ENCODE data around the gene PARVB.
"Not testable (repeated sequence)": the region's sequence is repeated elsewhere in the genome, so short reads cannot be mapped to it uniquely, and the experiment has no call there.

Gene PARVB

DNA sequence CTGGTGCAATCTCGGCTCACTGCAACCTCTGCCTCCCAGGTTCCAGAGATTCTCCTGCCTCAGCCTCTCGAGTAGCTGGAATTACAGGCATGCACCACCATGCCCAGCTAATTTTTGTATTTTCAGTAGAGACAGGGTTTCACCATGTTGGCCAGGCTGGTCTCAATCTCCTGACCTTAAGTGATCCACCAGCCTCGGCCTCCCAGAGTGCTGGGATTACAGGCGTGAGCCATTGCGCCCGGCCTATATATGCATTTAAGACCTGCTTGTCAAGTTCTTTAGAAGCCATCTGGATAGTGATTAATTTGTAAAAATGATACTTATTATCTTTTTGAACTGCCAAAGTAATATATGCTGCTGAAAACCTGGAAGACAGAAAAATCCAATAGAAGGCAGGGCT is 86.6 kb downstream of the PARVB start:
- not testable (repeated sequence) for DNase-seq (ENCODE audit: low spot score)

DNA sequence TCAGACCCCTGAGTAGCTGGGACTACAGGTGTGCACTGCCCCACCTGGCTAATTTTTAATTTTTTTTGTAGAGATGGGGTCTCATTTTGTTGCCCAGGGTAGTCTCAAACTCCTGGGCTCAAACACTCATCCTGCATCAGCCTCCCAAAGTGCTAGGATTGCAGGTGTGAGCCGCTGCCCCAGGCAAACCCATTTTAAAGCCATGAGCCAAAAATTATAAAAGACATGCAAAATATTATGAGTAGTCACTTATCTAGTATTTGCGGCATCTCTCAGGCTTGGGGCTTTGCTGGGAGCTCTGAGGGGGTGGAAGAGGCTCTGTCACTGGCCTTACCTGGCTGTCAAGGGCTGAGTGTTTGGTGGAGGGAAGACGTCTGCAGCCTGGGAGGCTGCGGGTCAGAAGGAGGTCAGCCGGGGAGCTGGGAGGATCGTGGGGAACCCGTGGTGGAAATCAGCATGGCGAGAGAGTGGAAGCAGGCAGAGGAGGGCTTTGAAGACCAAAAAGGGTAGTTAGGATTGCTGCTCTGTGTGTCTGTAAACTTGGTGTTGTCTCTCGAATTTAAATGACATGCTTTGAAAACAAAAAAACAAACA is 87.6 kb downstream of the PARVB start:
- no peak for DNase-seq (ENCODE audit: low spot score)

DNA sequence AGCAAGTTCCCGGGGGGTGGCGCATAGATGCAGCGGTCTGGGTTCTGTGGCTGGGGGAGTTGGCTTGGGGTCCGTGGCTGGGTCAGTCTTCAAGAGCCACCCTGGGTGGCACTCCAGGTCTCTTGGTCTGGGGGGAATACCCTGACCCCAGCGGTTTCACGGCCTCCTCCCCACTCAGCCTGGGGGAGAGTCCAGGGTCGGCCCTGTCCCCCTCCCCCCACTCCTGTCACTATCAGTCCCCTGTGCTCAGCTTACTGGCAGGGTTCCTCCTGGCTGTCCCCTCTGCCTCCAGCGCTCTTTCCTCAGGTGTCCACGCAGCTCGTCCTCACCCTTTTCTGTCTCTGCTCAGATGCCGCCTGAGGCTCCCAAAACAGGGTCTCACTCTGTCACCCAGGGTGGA is 88.1 kb downstream of the PARVB start:
- no peak for DNase-seq (ENCODE audit: low spot score)

DNA sequence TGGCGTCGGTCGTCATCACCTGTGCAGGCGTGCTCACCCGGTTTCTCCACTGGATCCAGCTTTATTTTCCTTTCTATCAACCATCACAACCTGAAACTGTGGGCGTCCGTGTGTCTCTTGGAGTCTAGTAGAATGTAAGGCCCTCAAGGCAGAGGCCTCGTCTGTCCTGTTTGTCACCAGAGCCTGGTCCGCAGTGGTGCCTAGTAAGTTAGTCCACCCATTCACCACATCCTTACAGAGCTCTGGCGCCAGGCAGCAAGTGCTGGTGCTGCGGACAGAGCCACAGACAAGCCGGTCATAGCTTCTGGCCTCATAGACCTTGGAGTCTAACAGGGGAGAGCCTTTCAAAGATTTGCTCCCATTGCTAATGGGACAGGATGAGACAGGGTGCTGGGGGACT is 92.2 kb downstream of the PARVB start:
- DNase-seq (ENCODE audit: low spot score): no peak

DNA sequence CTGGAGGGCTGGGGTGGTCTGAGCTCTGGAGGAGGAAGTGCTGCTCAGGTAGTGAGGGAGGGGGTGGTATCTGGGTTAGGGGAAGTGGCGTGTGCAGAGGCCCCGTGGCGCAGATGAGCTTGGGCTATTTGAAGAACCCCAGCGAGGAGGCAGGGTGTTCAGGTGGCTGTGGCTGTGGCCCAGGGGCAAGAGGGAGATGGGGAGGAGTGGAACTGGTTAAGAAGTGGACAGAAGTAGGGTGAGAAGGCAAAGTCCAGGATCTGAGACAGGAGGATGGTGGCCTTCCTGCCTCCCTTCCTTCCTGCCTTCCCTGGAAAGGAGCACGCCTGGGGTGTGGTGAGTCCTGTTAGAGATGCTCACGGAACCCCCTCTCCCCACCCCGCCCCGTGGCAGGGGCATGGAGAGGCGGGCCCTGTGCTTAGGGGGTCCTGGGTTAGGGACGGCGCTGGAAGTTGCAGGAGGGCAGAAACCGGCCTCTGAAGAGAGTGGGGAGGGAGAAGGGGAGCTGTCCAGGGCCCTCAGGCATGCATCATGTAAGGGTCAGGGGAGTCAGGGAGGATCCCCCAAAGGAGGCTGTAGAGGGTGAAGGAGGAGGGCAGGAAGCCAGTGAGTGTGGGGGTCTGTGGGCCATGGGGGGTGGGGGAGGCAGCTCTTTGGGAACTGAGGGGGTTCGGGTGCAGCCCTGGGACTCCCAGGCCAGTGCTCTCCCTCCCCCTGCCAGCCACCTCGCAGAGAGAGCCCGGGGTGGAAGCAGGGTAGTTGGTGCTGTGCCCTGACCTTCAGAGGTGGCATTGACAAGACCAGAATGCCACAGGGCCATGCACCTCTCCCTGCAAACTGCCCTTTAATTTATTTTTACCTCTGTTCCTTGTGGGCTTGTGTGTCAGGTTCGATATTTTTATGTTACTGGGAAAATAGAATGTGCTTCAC is 92.9 kb downstream of the PARVB start:
- no peak for DNase-seq (ENCODE audit: low spot score)

DNA sequence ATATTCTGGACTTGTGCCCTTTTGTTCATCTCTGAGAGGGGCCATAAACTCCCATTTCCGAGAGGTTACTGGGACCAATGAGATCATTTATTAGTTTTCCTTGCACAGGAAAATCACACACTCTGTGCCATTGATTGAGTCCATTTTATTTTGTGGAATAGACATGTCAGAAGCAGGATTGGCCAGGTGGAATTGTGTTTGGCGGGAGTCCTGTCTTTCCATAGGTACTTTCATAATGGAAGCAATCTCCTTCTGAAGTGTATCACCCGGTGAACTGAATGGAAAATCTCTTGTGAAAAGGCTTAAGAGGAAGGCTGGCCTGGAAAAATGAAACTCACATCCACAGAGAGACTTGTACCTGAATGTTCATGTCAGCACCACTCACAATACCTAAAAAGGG is 93.6 kb downstream of the PARVB start:
- no peak for DNase-seq (ENCODE audit: low spot score)

DNA sequence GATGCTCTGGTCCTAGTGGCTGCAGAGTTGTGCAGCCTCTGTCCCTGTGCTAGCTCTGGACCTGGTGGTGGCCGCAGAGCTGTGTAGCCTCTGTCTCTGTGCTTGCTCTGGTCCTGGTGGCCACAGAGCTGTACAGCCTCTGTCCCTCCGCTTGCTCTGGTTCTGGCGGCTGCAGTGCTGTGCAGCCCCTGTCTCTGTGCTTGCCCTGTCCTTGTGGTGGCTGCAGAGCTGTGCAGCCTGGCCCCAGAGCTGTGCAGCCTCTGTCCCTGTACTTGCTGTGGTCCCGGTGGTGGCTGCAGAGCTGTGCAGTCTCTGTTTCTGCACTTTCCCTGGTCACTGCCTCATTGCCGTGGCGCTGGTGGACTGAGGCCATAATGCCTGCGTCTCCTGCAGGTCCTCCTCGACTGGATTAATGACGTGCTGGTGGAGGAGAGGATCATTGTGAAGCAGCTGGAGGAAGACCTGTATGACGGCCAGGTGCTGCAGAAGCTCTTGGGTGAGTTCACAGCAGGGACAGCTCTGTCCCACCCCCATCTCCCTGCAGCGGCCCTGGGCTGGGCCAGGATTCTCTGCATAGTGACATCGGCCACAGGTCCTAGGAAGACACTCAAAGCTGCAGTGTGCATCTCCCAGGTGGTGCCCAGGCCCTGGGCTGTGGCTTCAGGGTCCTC is 94.7 kb downstream of the PARVB start:
- DNase-seq (ENCODE audit: low spot score): no peak

DNA sequence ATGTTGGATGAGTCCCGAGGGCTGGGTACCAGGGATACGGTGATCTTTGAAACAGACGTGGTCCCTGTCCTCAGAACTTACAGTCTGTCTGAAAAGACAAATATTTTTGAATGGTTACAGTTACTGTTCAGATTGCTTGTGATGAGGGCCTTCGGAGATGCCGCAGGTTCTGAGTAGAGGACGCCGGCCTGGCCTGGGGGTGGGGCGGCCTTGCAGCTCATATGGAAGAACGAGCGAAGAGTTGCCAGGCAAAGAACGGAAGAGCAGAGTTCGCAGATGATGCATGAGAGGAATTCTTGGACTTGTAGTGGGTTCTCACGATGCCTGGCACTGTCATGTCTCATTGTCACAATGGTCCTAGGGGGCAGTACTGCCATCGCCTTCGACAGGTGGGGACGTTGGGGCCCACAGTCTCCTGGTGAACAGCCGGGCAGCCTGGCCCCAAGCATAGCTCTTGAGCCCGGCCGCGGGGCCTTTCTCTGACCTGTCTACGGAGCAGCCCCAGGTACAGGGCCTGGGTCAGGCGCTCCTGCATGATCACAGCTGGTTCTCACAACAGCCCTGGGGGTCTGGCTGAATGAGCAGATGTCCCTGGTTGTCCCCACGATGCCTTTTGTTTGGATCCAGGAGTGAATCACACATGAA is 95.7 kb downstream of the PARVB start:
- DNase-seq (ENCODE audit: low spot score): no peak

DNA sequence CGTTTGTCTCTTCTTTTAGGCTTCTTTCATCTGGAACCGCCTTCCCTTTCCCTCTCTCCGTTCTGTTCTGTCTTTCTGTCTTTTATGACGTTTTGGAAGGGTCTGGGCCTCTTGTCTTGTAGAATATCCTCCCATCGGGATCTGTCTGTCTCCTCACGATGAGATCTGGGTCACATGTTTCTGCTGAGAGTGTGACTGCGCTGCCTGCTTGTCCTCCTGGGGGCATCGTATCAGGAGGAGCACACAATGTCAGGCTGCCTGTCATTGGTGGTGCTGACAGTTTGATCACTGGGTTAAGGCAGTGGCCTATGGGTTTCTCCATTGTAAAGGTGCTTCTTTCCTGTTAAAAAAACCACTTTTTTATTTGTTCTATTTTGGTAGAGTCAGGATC is 96.2 kb downstream of the PARVB start:
- no peak for DNase-seq (ENCODE audit: low spot score)

DNA sequence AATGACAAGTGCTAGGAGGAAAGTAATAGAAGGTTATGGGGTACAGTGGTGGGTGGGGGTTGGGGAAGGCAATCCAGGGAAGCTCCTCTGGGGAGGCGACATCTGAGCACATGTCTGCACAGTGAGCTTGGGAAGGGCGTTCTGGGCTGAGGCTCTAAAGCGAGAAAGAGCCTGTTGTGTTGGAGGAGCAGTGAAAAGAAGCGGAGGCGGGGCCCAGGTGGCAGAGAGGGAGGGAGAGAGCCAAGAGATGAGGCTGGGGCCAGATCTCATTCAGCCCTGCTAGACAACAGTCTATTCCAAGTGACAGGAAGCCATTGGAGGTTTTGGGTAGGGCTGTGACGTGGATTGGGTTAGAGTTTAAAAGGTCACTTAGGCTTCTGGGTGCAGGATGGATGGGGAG is 101.3 kb downstream of the PARVB start:
- no peak for DNase-seq (ENCODE audit: low spot score)

DNA sequence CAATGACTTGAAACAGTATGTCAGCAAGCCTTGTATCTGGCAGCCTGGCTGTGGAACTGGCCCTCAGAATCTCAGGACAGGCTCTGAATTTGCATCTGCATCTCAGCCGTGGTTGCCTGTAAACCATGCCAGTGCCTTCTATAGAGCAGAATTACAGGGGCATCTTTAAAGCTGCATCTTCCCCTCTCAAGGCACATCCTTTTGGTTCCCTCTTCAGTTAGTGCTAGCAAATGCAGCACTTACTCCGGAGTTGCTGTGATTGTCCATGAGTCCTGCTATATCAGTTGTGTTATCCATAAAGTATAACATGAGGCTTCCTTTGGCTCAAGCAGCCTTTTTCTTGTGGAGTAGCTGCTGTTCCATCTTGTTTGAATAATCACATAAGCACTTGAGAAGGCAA is 102.7 kb downstream of the PARVB start:
- no peak for DNase-seq (ENCODE audit: low spot score)

DNA sequence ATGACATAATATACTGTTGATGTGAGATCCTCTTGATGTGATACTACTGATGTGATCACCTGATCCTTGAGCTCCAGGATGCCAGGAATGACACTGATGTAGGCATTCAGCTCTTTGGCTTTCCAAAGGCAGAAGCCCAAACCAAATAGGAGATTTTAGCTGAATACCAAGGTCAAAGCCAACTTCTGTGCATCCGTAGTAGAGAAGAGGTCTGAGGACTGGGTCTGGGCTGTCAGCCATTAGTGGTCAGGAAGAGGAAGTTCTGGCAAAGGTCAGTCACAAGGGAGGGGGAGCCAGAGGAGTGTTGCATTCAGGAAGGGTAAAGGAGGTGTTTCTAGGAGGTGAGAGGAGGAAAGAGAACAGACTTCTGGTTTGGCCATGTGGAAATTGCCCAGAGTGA is 103.3 kb downstream of the PARVB start:
- DNase-seq (ENCODE audit: low spot score): no peak

DNA sequence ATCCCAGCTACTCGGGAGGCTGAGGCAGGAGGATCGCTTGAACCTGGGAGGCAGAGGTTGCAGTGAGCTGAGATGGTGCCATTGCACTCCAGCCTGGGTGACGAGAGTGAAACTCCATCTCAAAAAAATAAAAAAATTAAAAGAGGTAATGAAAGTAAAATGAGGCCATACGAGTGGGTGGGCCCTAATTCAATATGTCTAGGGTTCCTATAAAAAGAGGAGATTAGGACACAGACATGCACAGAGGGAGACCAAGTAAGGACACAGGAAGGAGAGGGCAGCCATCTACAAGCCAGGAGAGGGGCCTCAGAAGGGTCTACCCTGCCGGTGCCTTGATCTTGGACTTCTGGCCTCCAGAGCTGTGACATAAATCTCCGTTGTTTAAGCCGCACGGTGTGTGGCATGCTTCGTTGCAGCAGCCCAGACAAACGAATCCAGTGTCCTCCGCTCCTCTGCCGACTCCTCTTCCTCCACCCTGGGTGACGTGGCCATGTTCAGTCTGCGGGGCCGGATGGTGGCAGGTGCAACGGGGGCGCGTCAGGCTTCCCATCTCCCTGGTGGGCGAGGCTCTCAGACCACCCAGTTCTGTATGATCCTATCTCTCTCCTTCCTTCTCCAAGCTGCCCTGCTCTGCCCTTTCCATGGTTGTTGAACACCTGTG is 105.0 kb downstream of the PARVB start:
- DNase-seq (ENCODE audit: low spot score): no peak

DNA sequence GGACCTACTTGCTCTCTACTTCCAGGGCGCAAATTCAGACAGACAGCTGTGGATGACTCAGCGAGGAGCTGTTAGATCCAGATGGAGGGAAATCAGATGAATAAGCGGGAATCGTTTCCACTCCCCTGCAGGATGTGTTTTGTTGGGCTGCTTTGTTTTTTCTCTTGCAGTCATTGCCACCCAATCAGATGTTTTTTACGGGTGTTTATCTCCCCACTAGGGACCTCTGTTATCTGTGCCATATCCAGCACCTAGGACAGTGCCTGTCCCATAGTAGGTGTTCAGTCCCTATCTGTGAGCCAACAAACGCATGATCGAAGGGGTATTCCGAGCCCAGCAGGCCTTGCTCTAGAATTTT is 105.5 kb downstream of the PARVB start:
- DNase-seq (ENCODE audit: low spot score): peak; percentile 62

DNA sequence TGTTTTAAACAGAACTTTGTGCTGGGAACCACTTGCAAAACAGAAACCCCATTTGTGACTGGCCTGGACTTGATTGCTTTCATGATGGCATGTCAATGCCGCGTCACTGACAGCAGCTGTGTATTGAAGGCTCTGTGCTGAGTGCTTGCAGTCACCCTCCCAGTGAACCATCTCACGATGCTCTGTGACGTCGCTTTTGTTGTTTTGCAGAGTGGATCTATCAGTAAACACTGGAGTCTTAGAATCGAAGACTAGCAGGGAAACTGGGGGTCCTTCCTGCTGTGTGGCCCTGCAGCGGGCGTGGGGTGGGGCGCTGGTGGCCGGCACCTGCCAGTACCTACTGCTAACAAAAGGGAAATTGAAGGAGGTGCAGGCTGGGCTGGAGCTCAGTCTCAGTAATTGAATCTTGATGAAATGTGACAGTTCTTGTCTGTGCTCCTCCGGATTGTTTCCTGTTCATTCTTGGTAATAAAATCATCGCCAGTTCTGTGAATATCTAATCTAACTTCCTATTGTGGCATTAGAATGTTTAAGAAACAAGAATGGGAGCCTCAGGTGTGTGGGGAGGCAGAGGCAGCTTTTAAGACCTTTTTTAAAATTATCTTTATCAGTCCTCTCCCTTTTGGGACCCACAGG is 106.1 kb downstream of the PARVB start:
- DNase-seq (ENCODE audit: low spot score): no peak

DNA sequence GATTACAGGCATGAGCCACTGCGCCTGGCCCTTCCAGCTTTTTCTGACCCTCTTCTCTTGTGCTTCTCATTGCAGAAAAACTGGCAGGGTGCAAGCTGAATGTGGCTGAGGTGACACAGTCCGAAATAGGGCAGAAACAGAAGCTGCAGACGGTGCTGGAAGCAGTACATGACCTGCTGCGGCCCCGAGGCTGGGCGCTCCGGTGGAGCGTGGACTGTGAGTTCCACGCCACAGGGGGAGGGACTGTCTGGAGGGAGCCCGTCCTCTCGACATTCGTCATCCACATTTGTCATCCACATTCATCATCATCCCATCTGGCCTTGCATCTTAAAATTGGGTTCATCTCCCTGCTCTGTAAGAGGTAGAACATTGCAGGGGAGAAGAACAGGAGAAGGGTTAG is 107.3 kb downstream of the PARVB start:
- DNase-seq (ENCODE audit: low spot score): no peak

DNA sequence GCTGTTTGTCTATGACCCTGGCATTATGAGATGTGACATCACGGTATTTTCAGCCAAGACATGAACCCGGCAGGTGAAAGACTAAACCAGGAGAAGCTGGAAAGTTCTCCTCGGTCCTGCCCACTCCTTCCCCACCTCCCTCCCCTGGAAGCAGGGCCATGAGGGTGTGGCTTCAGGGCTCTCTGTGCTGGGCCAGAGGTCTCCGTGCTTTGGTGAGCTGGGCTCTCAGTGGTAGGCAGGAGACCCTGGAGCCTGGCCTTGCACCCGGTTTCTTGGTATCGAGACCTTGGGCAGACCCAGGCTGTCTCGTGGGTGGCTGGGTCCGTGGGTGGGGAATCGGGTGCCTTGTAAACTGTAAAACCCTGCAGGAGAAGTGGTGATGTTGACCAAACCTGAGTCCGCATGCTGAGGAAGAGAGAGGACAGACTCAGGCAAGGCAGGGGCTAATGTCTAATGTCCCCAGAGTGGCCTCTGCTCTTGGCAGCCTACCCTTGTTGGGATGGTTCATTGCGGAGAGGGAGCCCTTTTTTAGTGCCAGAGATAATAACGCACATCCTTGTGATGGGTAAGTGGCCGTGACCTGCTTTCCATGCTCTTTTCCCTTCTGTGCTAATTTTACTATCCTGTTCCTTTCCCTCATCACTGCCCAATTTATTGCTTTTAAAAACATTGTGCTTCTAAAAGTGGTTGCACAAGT is 108.0 kb downstream of the PARVB start:
- DNase-seq (ENCODE audit: low spot score): no peak

DNA sequence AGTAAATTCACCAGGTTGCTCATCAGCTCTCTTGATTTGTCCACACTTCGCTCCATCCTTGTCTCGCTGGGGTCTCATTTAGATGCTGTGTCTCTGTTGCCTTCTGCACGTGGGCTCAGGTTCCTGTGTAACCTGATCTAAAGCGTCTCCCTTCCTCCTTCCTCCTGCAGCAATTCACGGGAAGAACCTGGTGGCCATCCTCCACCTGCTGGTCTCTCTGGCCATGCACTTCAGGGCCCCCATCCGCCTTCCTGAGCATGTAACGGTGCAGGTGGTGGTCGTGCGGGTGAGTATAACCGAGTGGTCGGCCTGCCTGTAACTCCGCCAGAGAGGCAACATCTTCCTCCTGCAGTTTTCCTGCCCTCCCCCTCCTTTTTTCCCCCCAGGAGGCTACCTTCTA is 108.6 kb downstream of the PARVB start:
- DNase-seq (ENCODE audit: low spot score): no peak

DNA sequence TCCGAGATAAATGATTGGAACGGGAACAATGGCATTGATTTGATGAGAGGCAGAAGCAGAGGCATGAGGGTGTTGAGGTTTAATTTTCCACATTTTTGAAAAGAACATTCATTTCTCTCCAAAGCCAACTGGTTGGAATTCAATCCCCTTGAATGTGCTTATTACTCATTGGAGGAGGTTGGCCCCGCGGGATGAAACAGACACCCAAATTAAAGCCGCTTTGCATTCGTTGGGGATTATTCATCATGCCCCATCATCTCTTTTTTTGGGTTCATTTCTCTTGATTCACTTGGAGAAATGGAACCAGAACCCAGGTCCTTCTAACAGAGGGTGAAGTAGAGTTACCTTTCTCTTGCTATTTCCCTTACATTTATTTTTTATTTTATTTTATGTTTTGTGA is 109.1 kb downstream of the PARVB start:
- peak; percentile 63 for DNase-seq (ENCODE audit: low spot score)

DNA sequence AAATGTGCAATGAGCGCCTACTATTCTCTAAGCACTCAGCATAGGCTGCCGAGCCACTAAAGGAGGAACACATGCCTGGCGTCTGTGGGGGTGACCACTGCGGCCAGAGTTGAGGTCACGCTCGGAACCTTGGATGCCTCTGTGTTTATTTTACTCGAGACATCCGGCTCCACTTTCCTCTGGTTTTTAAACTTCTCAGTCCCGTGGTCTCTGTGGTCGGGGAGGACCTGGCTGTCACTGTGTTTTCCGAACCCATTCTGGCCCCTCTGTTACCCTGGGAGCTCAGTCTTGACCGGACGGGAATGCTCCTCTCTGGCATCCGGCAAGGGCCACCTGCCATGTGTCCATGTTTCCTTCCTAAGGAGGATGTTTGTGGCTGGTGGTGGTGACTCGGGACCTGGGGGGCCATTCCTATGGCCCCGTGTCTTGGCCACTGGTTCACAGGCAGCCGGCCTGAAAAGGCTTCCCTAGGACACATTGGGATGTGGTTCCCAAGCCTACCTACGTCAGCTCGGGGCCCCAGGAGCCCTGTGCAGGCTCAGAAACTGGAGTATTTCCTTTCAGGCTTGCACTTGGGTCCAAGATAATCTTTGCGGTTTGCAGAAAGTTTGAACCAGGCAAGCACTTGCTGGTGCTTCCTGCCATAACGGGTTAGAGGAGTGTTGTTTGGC is 109.9 kb downstream of the PARVB start:
- no peak for DNase-seq (ENCODE audit: low spot score)

DNA sequence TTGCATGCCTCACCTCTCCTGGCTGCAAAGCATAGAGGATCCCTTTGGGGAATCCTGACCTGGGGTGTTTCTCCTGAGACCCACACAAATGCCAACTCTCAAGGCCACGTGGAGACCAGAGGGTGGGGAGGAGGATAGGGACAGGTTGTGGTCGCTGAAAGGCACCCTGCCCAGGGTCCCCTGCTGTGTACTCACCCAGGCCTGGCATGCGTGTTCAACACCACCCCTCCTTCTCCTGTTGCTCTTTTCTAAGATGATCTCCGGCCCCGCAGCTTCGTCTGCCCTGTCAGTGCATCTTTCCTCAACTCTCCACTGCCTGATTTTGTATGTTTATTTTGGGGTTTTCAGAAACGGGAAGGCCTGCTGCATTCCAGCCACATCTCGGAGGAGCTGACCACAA is 112.0 kb downstream of the PARVB start:
- DNase-seq (ENCODE audit: low spot score): no peak

All from GM03348 (cell line).